ENCODE results near the gene STIP1.

- TF ChIP-seq CTCF (conservative IDR thresholded peaks at IDR 0.05) (peak; percentile 78), EZH2 (IDR thresholded peaks at IDR 0.05; ENCODE audit: low read depth) (no peak)
Observed at GRCh38 chr11:64251016-64251752, 65.2 kb downstream of the STIP1 start, which contains the start of gene PLCB3.
